ENCODE measurements around the gene VPS39.

Gene VPS39

DNA sequence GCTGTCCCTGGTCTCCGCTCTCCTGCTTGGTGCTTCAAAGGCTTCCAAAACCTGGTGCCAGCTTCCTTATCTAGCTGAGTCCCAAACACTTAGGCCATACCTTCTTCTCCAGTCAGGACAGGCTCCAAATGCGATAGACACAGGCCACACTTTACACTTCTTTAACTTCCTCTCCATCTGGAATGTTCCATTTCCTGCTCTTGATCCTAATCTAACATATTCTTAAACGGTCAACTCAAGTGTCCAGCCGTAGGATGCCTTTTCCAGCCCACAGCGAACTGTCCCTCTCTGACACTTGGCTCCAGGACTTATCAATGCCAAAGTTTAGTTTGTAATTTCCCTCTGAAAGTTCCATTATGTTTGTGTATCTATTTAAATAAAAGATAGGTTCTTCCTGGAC lies 32.4 kb downstream of the VPS39 start:
- Histone ChIP-seq H4K20me1 (ENCODE audit: insufficient read depth, low read length) (no peaks in the 10 kb centered on the region), H3K9ac (ENCODE audit: low read depth, low read length) (no peak overlapping the region), H3K4me1 (ENCODE audit: insufficient read depth, low read length) (no peaks in the 10 kb centered on the region), H3K27me3 (ENCODE audit: insufficient read depth, low read length, poor library complexity) (no peaks in the 10 kb centered on the region), H3K4me3 (ENCODE audit: low read depth in 1 of 2, low read length in 2 of 2) (no peak overlapping the region), H3K27ac (ENCODE audit: low read length) (no peak overlapping the region), H3K36me3 (ENCODE audit: insufficient read depth, low read length) (peaks cover 60% of the 10 kb centered on the region), H3K4me2 (ENCODE audit: insufficient read depth, low read length) (no peak overlapping the region), H3K79me2 (ENCODE audit: insufficient read depth, low read length) (no peaks in the 10 kb centered on the region), H3K9me3 (ENCODE audit: insufficient read depth, low read length, severe bottlenecking) (no peaks in the 10 kb centered on the region), H2AFZ (ENCODE audit: low read depth, low read length) (no peak overlapping the region)
- TF ChIP-seq, protein P1, sequence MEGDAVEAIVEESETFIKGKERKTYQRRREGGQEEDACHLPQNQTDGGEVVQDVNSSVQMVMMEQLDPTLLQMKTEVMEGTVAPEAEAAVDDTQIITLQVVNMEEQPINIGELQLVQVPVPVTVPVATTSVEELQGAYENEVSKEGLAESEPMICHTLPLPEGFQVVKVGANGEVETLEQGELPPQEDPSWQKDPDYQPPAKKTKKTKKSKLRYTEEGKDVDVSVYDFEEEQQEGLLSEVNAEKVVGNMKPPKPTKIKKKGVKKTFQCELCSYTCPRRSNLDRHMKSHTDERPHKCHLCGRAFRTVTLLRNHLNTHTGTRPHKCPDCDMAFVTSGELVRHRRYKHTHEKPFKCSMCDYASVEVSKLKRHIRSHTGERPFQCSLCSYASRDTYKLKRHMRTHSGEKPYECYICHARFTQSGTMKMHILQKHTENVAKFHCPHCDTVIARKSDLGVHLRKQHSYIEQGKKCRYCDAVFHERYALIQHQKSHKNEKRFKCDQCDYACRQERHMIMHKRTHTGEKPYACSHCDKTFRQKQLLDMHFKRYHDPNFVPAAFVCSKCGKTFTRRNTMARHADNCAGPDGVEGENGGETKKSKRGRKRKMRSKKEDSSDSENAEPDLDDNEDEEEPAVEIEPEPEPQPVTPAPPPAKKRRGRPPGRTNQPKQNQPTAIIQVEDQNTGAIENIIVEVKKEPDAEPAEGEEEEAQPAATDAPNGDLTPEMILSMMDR (IDR thresholded peaks at IDR 0.05; ENCODE audit: borderline replicate concordance, extremely low read depth, low read length, poor library complexity, severe bottlenecking): no peak
- no peak for TF ChIP-seq EZH2 (IDR thresholded peaks at IDR 0.05; ENCODE audit: borderline replicate concordance, low read depth, low read length, severe bottlenecking)
- ATAC-seq (ENCODE audit: insufficient read depth, low read depth) (no peak), DNase-seq (no peak)

DNA sequence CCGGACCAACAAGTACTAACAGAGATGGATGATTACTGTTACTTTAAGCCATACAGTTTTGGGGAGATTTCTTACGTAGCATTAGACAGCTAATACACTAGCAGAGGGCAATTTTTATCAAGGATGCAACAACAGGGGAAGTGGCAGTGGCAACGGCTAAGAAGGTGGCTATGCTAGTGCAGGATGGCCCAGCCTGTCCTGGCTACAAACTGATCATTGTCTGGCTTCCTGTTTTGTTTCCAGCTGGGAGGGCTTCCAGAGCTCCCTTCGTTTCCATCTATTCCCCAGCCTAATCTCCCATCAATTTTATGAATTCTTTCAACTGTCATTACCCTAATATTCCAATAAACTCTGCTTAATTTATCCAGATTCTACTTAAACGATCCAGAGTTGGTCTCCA lies 35.6 kb downstream of the VPS39 start:
- no peaks in the 10 kb centered on the region for H3K79me2 ChIP-seq (ENCODE audit: insufficient read depth, low read length)
- no peak overlapping the region for H3K4me3 ChIP-seq (ENCODE audit: low read depth in 1 of 2, low read length in 2 of 2)
- DNase-seq (no peak), ATAC-seq (ENCODE audit: insufficient read depth, low read depth) (no peak)
- no peaks in the 10 kb centered on the region for H3K9me3 ChIP-seq (ENCODE audit: insufficient read depth, low read length, severe bottlenecking)
- peaks cover 64% of the 10 kb centered on the region for H3K36me3 ChIP-seq (ENCODE audit: insufficient read depth, low read length)
- H3K9ac ChIP-seq (ENCODE audit: low read depth, low read length): no peak overlapping the region
- no peak overlapping the region for H2AFZ ChIP-seq (ENCODE audit: low read depth, low read length)
- H3K4me1 ChIP-seq (ENCODE audit: insufficient read depth, low read length): no peaks in the 10 kb centered on the region
- no peaks in the 10 kb centered on the region for H3K27me3 ChIP-seq (ENCODE audit: insufficient read depth, low read length, poor library complexity)
- no peaks in the 10 kb centered on the region for H4K20me1 ChIP-seq (ENCODE audit: insufficient read depth, low read length)
- TF ChIP-seq, protein P1 (IDR thresholded peaks at IDR 0.05; ENCODE audit: borderline replicate concordance, extremely low read depth, low read length, poor library complexity, severe bottlenecking): no peak
- TF ChIP-seq EZH2 (IDR thresholded peaks at IDR 0.05; ENCODE audit: borderline replicate concordance, low read depth, low read length, severe bottlenecking): no peak
- H3K27ac ChIP-seq (ENCODE audit: low read length): no peak overlapping the region
- no peak overlapping the region for H3K4me2 ChIP-seq (ENCODE audit: insufficient read depth, low read length)

DNA sequence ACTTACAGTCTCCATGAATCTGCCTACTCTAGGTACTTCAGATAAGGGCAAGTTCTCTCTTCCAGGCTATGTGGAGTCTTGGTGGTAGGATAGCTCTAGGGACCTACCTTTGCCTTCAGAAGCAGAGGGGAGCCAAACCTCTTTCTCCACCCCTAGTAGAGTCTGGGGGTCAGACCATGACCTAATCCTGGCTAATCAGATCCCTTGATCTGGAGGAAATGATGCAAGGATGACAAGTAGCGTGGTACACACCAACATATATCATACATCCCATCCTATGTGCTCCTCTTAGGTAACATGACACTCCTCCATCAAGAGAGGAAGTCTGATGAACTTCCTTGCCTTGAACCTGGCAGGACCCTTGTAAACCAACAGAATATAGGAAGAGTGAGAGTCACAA lies 36.3 kb downstream of the VPS39 start:
- H3K27ac ChIP-seq (ENCODE audit: low read length): no peak overlapping the region
- no peaks in the 10 kb centered on the region for H4K20me1 ChIP-seq (ENCODE audit: insufficient read depth, low read length)
- H3K4me3 ChIP-seq (ENCODE audit: low read depth in 1 of 2, low read length in 2 of 2): no peak overlapping the region
- TF ChIP-seq, protein P1 (IDR thresholded peaks at IDR 0.05; ENCODE audit: borderline replicate concordance, extremely low read depth, low read length, poor library complexity, severe bottlenecking): no peak
- TF ChIP-seq EZH2 (IDR thresholded peaks at IDR 0.05; ENCODE audit: borderline replicate concordance, low read depth, low read length, severe bottlenecking): no peak
- DNase-seq (no peak), ATAC-seq (ENCODE audit: insufficient read depth, low read depth) (no peak)
- H3K79me2 ChIP-seq (ENCODE audit: insufficient read depth, low read length): no peaks in the 10 kb centered on the region
- no peak overlapping the region for H2AFZ ChIP-seq (ENCODE audit: low read depth, low read length)
- no peak overlapping the region for H3K4me2 ChIP-seq (ENCODE audit: insufficient read depth, low read length)
- H3K27me3 ChIP-seq (ENCODE audit: insufficient read depth, low read length, poor library complexity): no peaks in the 10 kb centered on the region
- H3K9me3 ChIP-seq (ENCODE audit: insufficient read depth, low read length, severe bottlenecking): no peaks in the 10 kb centered on the region
- peaks cover 66% of the 10 kb centered on the region for H3K36me3 ChIP-seq (ENCODE audit: insufficient read depth, low read length)
- H3K4me1 ChIP-seq (ENCODE audit: insufficient read depth, low read length): no peaks in the 10 kb centered on the region
- H3K9ac ChIP-seq (ENCODE audit: low read depth, low read length): no peak overlapping the region

DNA sequence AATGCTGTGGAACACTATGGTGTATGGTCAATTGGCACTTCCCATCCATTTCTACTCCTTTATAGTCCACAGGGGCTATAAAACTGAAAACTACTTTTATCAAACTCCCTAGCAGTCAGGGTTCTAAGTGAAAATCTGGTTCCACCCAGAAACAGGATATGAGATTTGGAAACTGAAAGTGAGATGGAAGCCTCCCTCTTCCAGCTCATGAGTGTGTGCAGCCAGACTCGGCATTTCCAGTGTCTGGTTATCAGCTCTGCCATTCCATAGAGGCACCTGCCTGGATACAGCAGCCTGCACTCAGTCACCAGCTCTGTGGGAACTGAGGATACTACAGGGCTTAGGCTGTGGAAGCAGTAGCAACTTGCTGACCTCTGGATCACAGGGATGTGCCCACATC lies 37.0 kb downstream of the VPS39 start:
- ATAC-seq (ENCODE audit: insufficient read depth, low read depth) (no peak), DNase-seq (no peak)
- H3K9ac ChIP-seq (ENCODE audit: low read depth, low read length): no peak overlapping the region
- H3K4me2 ChIP-seq (ENCODE audit: insufficient read depth, low read length): no peak overlapping the region
- no peaks in the 10 kb centered on the region for H4K20me1 ChIP-seq (ENCODE audit: insufficient read depth, low read length)
- H3K27me3 ChIP-seq (ENCODE audit: insufficient read depth, low read length, poor library complexity): no peaks in the 10 kb centered on the region
- H3K27ac ChIP-seq (ENCODE audit: low read length): no peak overlapping the region
- no peak overlapping the region for H2AFZ ChIP-seq (ENCODE audit: low read depth, low read length)
- peaks cover 73% of the 10 kb centered on the region for H3K36me3 ChIP-seq (ENCODE audit: insufficient read depth, low read length)
- H3K4me3 ChIP-seq (ENCODE audit: low read depth in 1 of 2, low read length in 2 of 2): no peak overlapping the region
- no peak for TF ChIP-seq EZH2 (IDR thresholded peaks at IDR 0.05; ENCODE audit: borderline replicate concordance, low read depth, low read length, severe bottlenecking)
- TF ChIP-seq, protein P1 (IDR thresholded peaks at IDR 0.05; ENCODE audit: borderline replicate concordance, extremely low read depth, low read length, poor library complexity, severe bottlenecking): no peak
- no peaks in the 10 kb centered on the region for H3K79me2 ChIP-seq (ENCODE audit: insufficient read depth, low read length)
- no peaks in the 10 kb centered on the region for H3K4me1 ChIP-seq (ENCODE audit: insufficient read depth, low read length)
- H3K9me3 ChIP-seq (ENCODE audit: insufficient read depth, low read length, severe bottlenecking): no peaks in the 10 kb centered on the region

Measured in DND-41 (cell line).